Measurements from ENCODE around the gene MUC2. TPM values are rescaled to one million over a fixed set of nuclear protein-coding genes. Genes with fewer than 3 reads are reported as not detected.

Gene MUC2
- polyA plus RNA-seq, 3 donors = not detected

DNA sequence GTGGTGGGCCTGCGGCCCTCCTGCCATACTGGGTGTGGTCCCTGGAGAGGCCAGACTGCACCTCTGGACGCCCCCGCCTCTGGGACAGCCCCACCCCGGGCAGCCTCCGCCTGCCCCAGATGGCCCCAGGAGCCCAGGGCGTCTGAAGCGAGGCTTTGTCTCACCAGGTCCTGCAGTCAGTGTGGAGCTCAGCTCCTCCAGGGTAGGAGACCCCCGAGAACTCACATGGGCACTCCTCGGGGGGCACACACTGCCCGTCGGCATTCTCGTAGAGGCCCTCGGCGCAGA lies 48.6 kb upstream of the MUC2 start:
- Histone ChIP-seq H3K4me3 (replicated peaks in 1 of 3; ENCODE audit: low read depth in 2 of 3, low read length in 3 of 3) (no peak overlapping the region), H3K36me3 (replicated peaks in 1 of 2; ENCODE audit: control insufficient read depth in 1 of 2, insufficient read depth in 2 of 2, low read length in 2 of 2) (no peaks in the 10 kb centered on the region), H2AFZ (ENCODE audit: insufficient read depth, low read depth, low read length, poor library complexity, severe bottlenecking) (no peak overlapping the region), H3K9ac (ENCODE audit: insufficient read depth, low read length, poor library complexity, severe bottlenecking) (no peak overlapping the region), H3K9me3 (replicated peaks in 1 of 2; ENCODE audit: control insufficient read depth in 1 of 2, insufficient read depth in 1 of 2, low read length in 2 of 2) (no peaks in the 10 kb centered on the region), H3K4me1 (ENCODE audit: control insufficient read depth in 1 of 2, insufficient read depth in 2 of 2, low read length in 2 of 2) (no peaks in the 10 kb centered on the region), H3K79me2 (ENCODE audit: insufficient read depth, low read length) (no peaks in the 10 kb centered on the region), H3K4me2 (replicated peaks; ENCODE audit: extremely low read depth, low read length, poor library complexity, severe bottlenecking) (no peak overlapping the region), H3K27ac (ENCODE audit: low read depth in 1 of 2, low read length in 2 of 2) (no peak overlapping the region), H4K20me1 (ENCODE audit: insufficient read depth, low read length) (no peaks in the 10 kb centered on the region), H3K27me3 (ENCODE audit: control insufficient read depth in 2 of 2, insufficient read depth in 2 of 2, low read length in 2 of 2) (no peaks in the 10 kb centered on the region)
- intact Hi-C loops (cut with micrococcal nuclease) = no loop called here
- Mint-ChIP-seq H3K9me3 (no peaks in the 10 kb centered on the region), H3K36me3 (no peaks in the 10 kb centered on the region), H3K4me1 (no peaks in the 10 kb centered on the region), H3K27ac (no peak overlapping the region), H3K27me3 (ENCODE audit: low read depth in 3 of 3) (peaks cover 0 to 3% (median 0%) of the 10 kb centered on the region in 3 donors), H3K4me3 (no peak overlapping the region)
- TF ChIP-seq, protein P1, sequence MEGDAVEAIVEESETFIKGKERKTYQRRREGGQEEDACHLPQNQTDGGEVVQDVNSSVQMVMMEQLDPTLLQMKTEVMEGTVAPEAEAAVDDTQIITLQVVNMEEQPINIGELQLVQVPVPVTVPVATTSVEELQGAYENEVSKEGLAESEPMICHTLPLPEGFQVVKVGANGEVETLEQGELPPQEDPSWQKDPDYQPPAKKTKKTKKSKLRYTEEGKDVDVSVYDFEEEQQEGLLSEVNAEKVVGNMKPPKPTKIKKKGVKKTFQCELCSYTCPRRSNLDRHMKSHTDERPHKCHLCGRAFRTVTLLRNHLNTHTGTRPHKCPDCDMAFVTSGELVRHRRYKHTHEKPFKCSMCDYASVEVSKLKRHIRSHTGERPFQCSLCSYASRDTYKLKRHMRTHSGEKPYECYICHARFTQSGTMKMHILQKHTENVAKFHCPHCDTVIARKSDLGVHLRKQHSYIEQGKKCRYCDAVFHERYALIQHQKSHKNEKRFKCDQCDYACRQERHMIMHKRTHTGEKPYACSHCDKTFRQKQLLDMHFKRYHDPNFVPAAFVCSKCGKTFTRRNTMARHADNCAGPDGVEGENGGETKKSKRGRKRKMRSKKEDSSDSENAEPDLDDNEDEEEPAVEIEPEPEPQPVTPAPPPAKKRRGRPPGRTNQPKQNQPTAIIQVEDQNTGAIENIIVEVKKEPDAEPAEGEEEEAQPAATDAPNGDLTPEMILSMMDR (IDR thresholded peaks at IDR 0.05) = no peak
- DNase-seq = no peak
- WGBS (ENCODE audit: insufficient coverage) = 97% methylated on average over 14 of the region's 14 CpGs

DNA sequence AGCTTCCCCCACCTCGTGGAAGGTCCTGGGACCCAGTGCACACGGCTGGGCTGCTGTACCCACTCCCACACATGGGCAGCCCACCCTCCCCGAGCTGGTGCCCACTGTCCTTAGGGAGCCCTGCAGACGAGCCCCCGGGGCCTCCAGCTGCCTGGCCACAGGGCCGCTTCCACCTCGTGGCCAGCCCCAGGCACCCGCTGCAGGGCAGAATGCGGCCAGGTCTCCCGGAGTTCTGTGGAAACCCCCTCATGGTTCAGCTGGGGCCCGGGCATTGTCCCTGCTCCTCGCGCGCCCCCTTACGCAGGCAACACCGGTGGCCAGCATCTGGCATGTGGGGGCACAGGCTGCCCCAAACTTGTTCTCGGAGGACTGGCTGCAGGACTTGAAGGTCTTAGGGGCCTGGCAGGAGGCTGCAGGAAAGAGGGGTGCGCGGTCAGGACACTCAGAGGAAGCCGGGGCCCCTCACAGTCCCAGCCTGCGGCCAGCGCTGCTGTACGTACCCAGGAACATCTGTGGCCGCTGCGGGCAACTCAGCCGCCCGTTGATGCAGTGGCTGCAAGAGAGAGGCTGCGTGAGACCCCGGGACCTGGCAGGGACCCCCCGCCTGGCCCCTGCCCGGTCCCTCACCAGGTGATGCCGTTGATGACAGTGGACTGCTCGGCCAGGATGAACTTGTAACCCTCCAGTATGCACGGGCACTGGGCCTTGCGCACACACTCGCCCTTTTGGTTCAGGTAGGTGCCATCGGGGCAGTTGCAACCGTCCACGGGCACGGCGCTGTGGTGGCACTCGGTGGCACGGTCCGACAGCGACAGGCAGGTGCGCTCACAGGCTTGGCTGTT lies 47.8 kb upstream of the MUC2 start:
- Histone ChIP-seq H4K20me1 (ENCODE audit: insufficient read depth, low read length) (no peaks in the 10 kb centered on the region), H3K27me3 (ENCODE audit: control insufficient read depth in 2 of 2, insufficient read depth in 2 of 2, low read length in 2 of 2) (no peaks in the 10 kb centered on the region), H3K36me3 (replicated peaks in 1 of 2; ENCODE audit: control insufficient read depth in 1 of 2, insufficient read depth in 2 of 2, low read length in 2 of 2) (no peaks in the 10 kb centered on the region), H3K4me3 (replicated peaks in 1 of 3; ENCODE audit: low read depth in 2 of 3, low read length in 3 of 3) (no peak overlapping the region), H3K4me1 (ENCODE audit: control insufficient read depth in 1 of 2, insufficient read depth in 2 of 2, low read length in 2 of 2) (no peaks in the 10 kb centered on the region), H3K9me3 (replicated peaks in 1 of 2; ENCODE audit: control insufficient read depth in 1 of 2, insufficient read depth in 1 of 2, low read length in 2 of 2) (no peaks in the 10 kb centered on the region), H3K4me2 (replicated peaks; ENCODE audit: extremely low read depth, low read length, poor library complexity, severe bottlenecking) (no peak overlapping the region), H3K79me2 (ENCODE audit: insufficient read depth, low read length) (no peaks in the 10 kb centered on the region), H2AFZ (ENCODE audit: insufficient read depth, low read depth, low read length, poor library complexity, severe bottlenecking) (no peak overlapping the region), H3K9ac (ENCODE audit: insufficient read depth, low read length, poor library complexity, severe bottlenecking) (no peak overlapping the region), H3K27ac (ENCODE audit: low read depth in 1 of 2, low read length in 2 of 2) (no peak overlapping the region)
- intact Hi-C loops (cut with micrococcal nuclease) = no loop called here
- Mint-ChIP-seq H3K27ac (no peak overlapping the region), H3K36me3 (no peaks in the 10 kb centered on the region), H3K4me1 (no peaks in the 10 kb centered on the region), H3K4me3 (no peak overlapping the region), H3K27me3 (ENCODE audit: low read depth in 3 of 3) (peaks cover 0 to 3% (median 0%) of the 10 kb centered on the region in 3 donors), H3K9me3 (no peaks in the 10 kb centered on the region)
- no peak for DNase-seq
- TF ChIP-seq, protein P1 (IDR thresholded peaks at IDR 0.05) = no peak
- WGBS (ENCODE audit: insufficient coverage) = 80% methylated on average over 38 of the region's 46 CpGs

Measured in CD14-positive monocyte (primary cell).